Immature natural killer cell (primary cell): Measurements from ENCODE around the gene TMEM168. TPM values are rescaled to one million over a fixed set of nuclear protein-coding genes. Genes with fewer than 3 reads are reported as not detected.
A peak's percentile ranks its signal among the peaks of the same experiment; 100 is the strongest.

ENCODE experiments used
- DNase-seq, 3 donors: peaks; one replicate each; pipeline ENCODE4 v3.0.0; 2022; ENCODE audit warnings: mixed read lengths in 1 of 3
- H3K27ac Mint-ChIP-seq, 6 donors: one replicate each; pipeline ENCODE4 v1.8.0; 2020; ENCODE audit warnings: mixed read lengths in 6 of 6, mild to moderate bottlenecking in 5 of 6, inconsistent platforms in 4 of 6, moderate library complexity in 3 of 6
- H3K27me3 Mint-ChIP-seq, 3 donors: one replicate each; pipeline ENCODE4 v1.8.0; 2020 to 2021; ENCODE audit warnings: low read depth in 3 of 3, mild to moderate bottlenecking in 3 of 3, mixed read lengths in 3 of 3, moderate library complexity in 3 of 3, inconsistent platforms in 1 of 3
- H3K36me3 Mint-ChIP-seq, 3 donors: one replicate each; pipeline ENCODE4 v1.8.0; 2020; ENCODE audit warnings: mixed read lengths in 3 of 3, inconsistent platforms in 2 of 3, mild to moderate bottlenecking in 2 of 3
- H3K4me1 Mint-ChIP-seq, 2 donors: one replicate each; pipeline ENCODE4 v1.8.0; 2020; ENCODE audit warnings: inconsistent platforms in 2 of 2, mild to moderate bottlenecking in 2 of 2, mixed read lengths in 2 of 2, moderate library complexity in 1 of 2
- H3K4me3 Mint-ChIP-seq, 5 donors: one replicate each; pipeline ENCODE4 v1.8.0; 2020; ENCODE audit warnings: mild to moderate bottlenecking in 5 of 5, mixed read lengths in 5 of 5, inconsistent platforms in 3 of 5, moderate library complexity in 3 of 5
- H3K9me3 Mint-ChIP-seq, 6 donors: one replicate each; pipeline ENCODE4 v1.8.0; 2020; ENCODE audit warnings: mild to moderate bottlenecking in 6 of 6, mixed read lengths in 6 of 6, inconsistent platforms in 4 of 6, moderate library complexity in 3 of 6
- polyA plus RNA-seq, 3 donors: library from polyadenylated mRNA; unstranded; fragments of 300-500 nt; fragmentation: Illumina TruSeq; gene quantifications; one replicate each; pipeline ENCODE4 v1.2.3, GENCODE V29; 2021

The TMEM168 gene
- polyA plus RNA-seq, 3 donors from 2014 or later = 2.2 to 5.1 (median 3.0) TPM

GRCh38 chr7:112792441-112792840 lies 2.2 kb upstream of the TMEM168 start:
- Mint-ChIP-seq H3K4me3 (peak overlapping the region in 2 of 5 donors; percentile 25 to 29), H3K27ac (peak overlapping the region in 2 of 6 donors; percentile 3 to 58), H3K27me3 (peaks cover 8 to 18% (median 14%) of the 10 kb centered on the region in 3 donors), H3K9me3 (no peaks in the 10 kb centered on the region), H3K36me3 (no peaks in the 10 kb centered on the region), H3K4me1 (peaks cover 33 to 34% of the 10 kb centered on the region in 2 donors)
- no peak for DNase-seq

GRCh38 chr7:112791465-112792168 lies 1.4 kb upstream of the TMEM168 start:
- no peaks in the 10 kb centered on the region for H3K9me3 Mint-ChIP-seq
- H3K36me3 Mint-ChIP-seq = no peaks in the 10 kb centered on the region
- DNase-seq = no peak
- H3K27ac Mint-ChIP-seq = peak overlapping the region in 4 of 6 donors; percentile 15 to 66 (median 58)
- peaks cover 40 to 41% of the 10 kb centered on the region in 2 donors for H3K4me1 Mint-ChIP-seq
- peaks cover 8 to 18% (median 14%) of the 10 kb centered on the region in 3 donors for H3K27me3 Mint-ChIP-seq
- H3K4me3 Mint-ChIP-seq = peak overlapping the region; percentile 61 to 95 (median 93)

GRCh38 chr7:112790586-112791003 lies 402 bp upstream of the TMEM168 start:
- H3K36me3 Mint-ChIP-seq = no peaks in the 10 kb centered on the region
- H3K9me3 Mint-ChIP-seq = no peaks in the 10 kb centered on the region
- peak overlapping the region; percentile 81 to 92 (median 86) for H3K27ac Mint-ChIP-seq
- peaks cover 43 to 46% of the 10 kb centered on the region in 2 donors for H3K4me1 Mint-ChIP-seq
- peaks cover 8 to 17% (median 14%) of the 10 kb centered on the region in 3 donors for H3K27me3 Mint-ChIP-seq
- peak overlapping the region; percentile 86 to 95 (median 93) for H3K4me3 Mint-ChIP-seq
- no peak for DNase-seq

GRCh38 chr7:112789453-112789816 lies 758 bp downstream of the TMEM168 start:
- Mint-ChIP-seq H3K27ac (peak overlapping the region; percentile 81 to 92 (median 86)), H3K4me3 (peak overlapping the region; percentile 86 to 95 (median 93)), H3K36me3 (peaks cover 2 to 3% (median 3%) of the 10 kb centered on the region in 3 donors), H3K27me3 (peaks cover 8 to 16% (median 14%) of the 10 kb centered on the region in 3 donors), H3K9me3 (no peaks in the 10 kb centered on the region), H3K4me1 (peaks cover 43 to 46% of the 10 kb centered on the region in 2 donors)
- no peak for DNase-seq

- Mint-ChIP-seq H3K27ac (peak overlapping the region; percentile 14 to 88 (median 82)), H3K36me3 (peaks cover 7 to 9% (median 8%) of the 10 kb centered on the region in 3 donors), H3K27me3 (peaks cover 8 to 16% (median 14%) of the 10 kb centered on the region in 3 donors), H3K9me3 (no peaks in the 10 kb centered on the region), H3K4me1 (peaks cover 43 to 52% of the 10 kb centered on the region in 2 donors), H3K4me3 (peak overlapping the region; percentile 86 to 95 (median 93))
- DNase-seq = no peak
These were observed 1.3 kb downstream of the TMEM168 start for GRCh38 chr7:112788778-112789343.

- Mint-ChIP-seq H3K36me3 (peaks cover 16 to 30% (median 21%) of the 10 kb centered on the region in 3 donors), H3K27ac (no peak overlapping the region), H3K4me3 (no peak overlapping the region), H3K4me1 (peaks cover 39 to 68% of the 10 kb centered on the region in 2 donors), H3K27me3 (peaks cover 0 to 3% (median 2%) of the 10 kb centered on the region in 3 donors), H3K9me3 (no peaks in the 10 kb centered on the region)
- no peak for DNase-seq
These were observed 5.6 kb downstream of the TMEM168 start for GRCh38 chr7:112784603-112785002.

- Mint-ChIP-seq H3K4me3 (no peak overlapping the region), H3K4me1 (peaks cover 21 to 49% of the 10 kb centered on the region in 2 donors), H3K9me3 (no peaks in the 10 kb centered on the region), H3K27me3 (no peaks in the 10 kb centered on the region), H3K27ac (peak overlapping the region in 1 of 6 donors; percentile 5), H3K36me3 (peaks cover 21 to 37% (median 23%) of the 10 kb centered on the region in 3 donors)
- DNase-seq = no peak
These were observed 7.7 kb downstream of the TMEM168 start for GRCh38 chr7:112782498-112782897.

GRCh38 chr7:112781558-112781957 lies 8.6 kb downstream of the TMEM168 start:
- peaks cover 14 to 41% of the 10 kb centered on the region in 2 donors for H3K4me1 Mint-ChIP-seq
- H3K27me3 Mint-ChIP-seq = no peaks in the 10 kb centered on the region
- no peak overlapping the region for H3K4me3 Mint-ChIP-seq
- DNase-seq = no peak
- no peak overlapping the region for H3K27ac Mint-ChIP-seq
- no peaks in the 10 kb centered on the region for H3K9me3 Mint-ChIP-seq
- H3K36me3 Mint-ChIP-seq = peaks cover 21 to 39% (median 27%) of the 10 kb centered on the region in 3 donors

GRCh38 chr7:112781110-112781509 lies 9.1 kb downstream of the TMEM168 start:
- no peak for DNase-seq
- no peak overlapping the region for H3K4me3 Mint-ChIP-seq
- H3K36me3 Mint-ChIP-seq = peaks cover 21 to 39% (median 27%) of the 10 kb centered on the region in 3 donors
- H3K4me1 Mint-ChIP-seq = peaks cover 12 to 36% of the 10 kb centered on the region in 2 donors
- no peaks in the 10 kb centered on the region for H3K27me3 Mint-ChIP-seq
- H3K9me3 Mint-ChIP-seq = no peaks in the 10 kb centered on the region
- H3K27ac Mint-ChIP-seq = no peak overlapping the region

- Mint-ChIP-seq H3K36me3 (peaks cover 21 to 39% (median 27%) of the 10 kb centered on the region in 3 donors), H3K4me3 (no peak overlapping the region), H3K9me3 (no peaks in the 10 kb centered on the region), H3K4me1 (peaks cover 12 to 36% of the 10 kb centered on the region in 2 donors), H3K27me3 (no peaks in the 10 kb centered on the region), H3K27ac (peak overlapping the region in 1 of 6 donors; percentile 32)
- no peak for DNase-seq
These were observed 10.5 kb downstream of the TMEM168 start for GRCh38 chr7:112779667-112780066.

- H3K4me3 Mint-ChIP-seq = no peak overlapping the region
These were observed 12.8 kb downstream of the TMEM168 start for GRCh38 chr7:112777406-112777805.

GRCh38 chr7:112771166-112771565 lies 19.0 kb downstream of the TMEM168 start:
- Mint-ChIP-seq H3K36me3 (peaks cover 0 to 20% (median 5%) of the 10 kb centered on the region in 3 donors), H3K27ac (peak overlapping the region in 1 of 6 donors; percentile 64), H3K4me3 (no peak overlapping the region), H3K4me1 (peaks cover under 1 to 8% of the 10 kb centered on the region in 2 donors), H3K9me3 (no peaks in the 10 kb centered on the region), H3K27me3 (no peaks in the 10 kb centered on the region)
- no peak for DNase-seq

More at GRCh38 chr7:112777406-112777805, 12.8 kb downstream of the TMEM168 start:
- H3K27ac Mint-ChIP-seq = no peak overlapping the region
- no peaks in the 10 kb centered on the region for H3K27me3 Mint-ChIP-seq
- peaks cover 8 to 21% of the 10 kb centered on the region in 2 donors for H3K4me1 Mint-ChIP-seq
- H3K36me3 Mint-ChIP-seq = peaks cover 4 to 22% (median 14%) of the 10 kb centered on the region in 3 donors
- H3K9me3 Mint-ChIP-seq = no peaks in the 10 kb centered on the region
- no peak for DNase-seq

GRCh38 chr7:112770051-112770450 lies 20.1 kb downstream of the TMEM168 start:
- H3K27me3 Mint-ChIP-seq = no peaks in the 10 kb centered on the region
- H3K4me3 Mint-ChIP-seq = no peak overlapping the region
- H3K4me1 Mint-ChIP-seq = peaks cover 7 to 19% of the 10 kb centered on the region in 2 donors
- H3K36me3 Mint-ChIP-seq = peaks cover 0 to 20% (median 5%) of the 10 kb centered on the region in 3 donors
- H3K9me3 Mint-ChIP-seq = no peaks in the 10 kb centered on the region
- no peak for DNase-seq
- H3K27ac Mint-ChIP-seq = no peak overlapping the region

- peak; percentile 30 to 48 (median 35) for DNase-seq
- Mint-ChIP-seq H3K27me3 (peaks cover 0 to 2% (median 0%) of the 10 kb centered on the region in 3 donors), H3K4me1 (peaks cover 27 to 36% of the 10 kb centered on the region in 2 donors), H3K36me3 (peaks cover 0 to 16% (median 14%) of the 10 kb centered on the region in 3 donors), H3K9me3 (no peaks in the 10 kb centered on the region), H3K27ac (peak overlapping the region in 2 of 6 donors; percentile 43 to 50), H3K4me3 (peak overlapping the region; percentile 38 to 75 (median 51))
These were observed 25.1 kb downstream of the TMEM168 start for GRCh38 chr7:112765105-112765504.
